ENCODE results near the gene ARHGAP30. TPM values are rescaled to one million over a fixed set of nuclear protein-coding genes. Genes with fewer than 3 reads are reported as not detected.

Gene ARHGAP30
- polyA plus RNA-seq, 1 donor (not counting 4 experiments of a cell fraction or from before 2014, with no cell fraction given): 0.16 TPM

GRCh38 chr1:161048949-161049722, 20.6 kb downstream of the ARHGAP30 start:
- no peak for DNase-seq (ENCODE audit: low read depth, low spot score)
- H2AFZ ChIP-seq (ENCODE audit: control insufficient read depth, low read length): no peak overlapping the region
- H3K4me2 ChIP-seq (ENCODE audit: control insufficient read depth, extremely low read depth, insufficient read depth, low read depth, low read length): no peak overlapping the region
- peaks cover 7% of the 10 kb centered on the region for H3K4me1 ChIP-seq (ENCODE audit: control insufficient read depth, extremely low read depth, insufficient read depth, low read length)
- TF ChIP-seq, protein P1, sequence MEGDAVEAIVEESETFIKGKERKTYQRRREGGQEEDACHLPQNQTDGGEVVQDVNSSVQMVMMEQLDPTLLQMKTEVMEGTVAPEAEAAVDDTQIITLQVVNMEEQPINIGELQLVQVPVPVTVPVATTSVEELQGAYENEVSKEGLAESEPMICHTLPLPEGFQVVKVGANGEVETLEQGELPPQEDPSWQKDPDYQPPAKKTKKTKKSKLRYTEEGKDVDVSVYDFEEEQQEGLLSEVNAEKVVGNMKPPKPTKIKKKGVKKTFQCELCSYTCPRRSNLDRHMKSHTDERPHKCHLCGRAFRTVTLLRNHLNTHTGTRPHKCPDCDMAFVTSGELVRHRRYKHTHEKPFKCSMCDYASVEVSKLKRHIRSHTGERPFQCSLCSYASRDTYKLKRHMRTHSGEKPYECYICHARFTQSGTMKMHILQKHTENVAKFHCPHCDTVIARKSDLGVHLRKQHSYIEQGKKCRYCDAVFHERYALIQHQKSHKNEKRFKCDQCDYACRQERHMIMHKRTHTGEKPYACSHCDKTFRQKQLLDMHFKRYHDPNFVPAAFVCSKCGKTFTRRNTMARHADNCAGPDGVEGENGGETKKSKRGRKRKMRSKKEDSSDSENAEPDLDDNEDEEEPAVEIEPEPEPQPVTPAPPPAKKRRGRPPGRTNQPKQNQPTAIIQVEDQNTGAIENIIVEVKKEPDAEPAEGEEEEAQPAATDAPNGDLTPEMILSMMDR (optimal IDR thresholded peaks at IDR 0.05 in 1 of 3, IDR thresholded peaks at IDR 0.05 in 1 of 3, conservative IDR thresholded peaks at IDR 0.05 in 1 of 3; ENCODE audit: extremely low read depth in 1 of 3, insufficient read depth in 2 of 3, low read length in 3 of 3): no peak
- no peak for TF ChIP-seq EZH2 (IDR thresholded peaks at IDR 0.05; ENCODE audit: low read length)
- FAIRE-seq: no peak
- no peaks in the 10 kb centered on the region for H3K9me1 ChIP-seq (ENCODE audit: control insufficient read depth, extremely low read depth, insufficient read depth, low read length)
- dilution Hi-C loops (cut with MboI; ENCODE audit: extremely low pct_ligation_motif_present, low sequenced_read_pairs): no loop called here
- H3K79me2 ChIP-seq (ENCODE audit: control insufficient read depth, insufficient read depth, low read length): peaks cover 12% of the 10 kb centered on the region
- H3K9ac ChIP-seq (ENCODE audit: control insufficient read depth, extremely low read depth, insufficient read depth, low read length): no peak overlapping the region
- H4K20me1 ChIP-seq (ENCODE audit: control insufficient read depth, extremely low read depth, insufficient read depth, low read length): no peaks in the 10 kb centered on the region
- no peaks in the 10 kb centered on the region for H3K36me3 ChIP-seq (ENCODE audit: control insufficient read depth in 2 of 2, extremely low read depth in 1 of 2, insufficient read depth in 2 of 2, low read length in 2 of 2)
- H3K27ac ChIP-seq (ENCODE audit: control insufficient read depth, insufficient read depth, low read length): no peak overlapping the region
- H3K27me3 ChIP-seq (ENCODE audit: control insufficient read depth, extremely low read depth, insufficient read depth, low read length): no peaks in the 10 kb centered on the region
- H3K4me3 ChIP-seq (ENCODE audit: control insufficient read depth in 2 of 3, extremely low read depth in 1 of 3, insufficient read depth in 2 of 3, low read depth in 1 of 3, low read length in 3 of 3): no peak overlapping the region
- H3K9me3 ChIP-seq (ENCODE audit: control insufficient read depth, low read depth, low read length): peaks cover 9% of the 10 kb centered on the region

GRCh38 chr1:161047436-161048420, 22.0 kb downstream of the ARHGAP30 start:
- no peak overlapping the region for H3K9ac ChIP-seq (ENCODE audit: control insufficient read depth, extremely low read depth, insufficient read depth, low read length)
- H3K4me3 ChIP-seq (ENCODE audit: control insufficient read depth in 2 of 3, extremely low read depth in 1 of 3, insufficient read depth in 2 of 3, low read depth in 1 of 3, low read length in 3 of 3): no peak overlapping the region
- no peaks in the 10 kb centered on the region for H3K27me3 ChIP-seq (ENCODE audit: control insufficient read depth, extremely low read depth, insufficient read depth, low read length)
- FAIRE-seq (no peak), DNase-seq (ENCODE audit: low read depth, low spot score) (no peak)
- H2AFZ ChIP-seq (ENCODE audit: control insufficient read depth, low read length): no peak overlapping the region
- peaks cover 7% of the 10 kb centered on the region for H3K4me1 ChIP-seq (ENCODE audit: control insufficient read depth, extremely low read depth, insufficient read depth, low read length)
- H3K4me2 ChIP-seq (ENCODE audit: control insufficient read depth, extremely low read depth, insufficient read depth, low read depth, low read length): no peak overlapping the region
- H3K27ac ChIP-seq (ENCODE audit: control insufficient read depth, insufficient read depth, low read length): no peak overlapping the region
- TF ChIP-seq EZH2 (IDR thresholded peaks at IDR 0.05; ENCODE audit: low read length): no peak
- TF ChIP-seq, protein P1 (optimal IDR thresholded peaks at IDR 0.05 in 1 of 3, IDR thresholded peaks at IDR 0.05 in 1 of 3, conservative IDR thresholded peaks at IDR 0.05 in 1 of 3; ENCODE audit: extremely low read depth in 1 of 3, insufficient read depth in 2 of 3, low read length in 3 of 3): no peak
- no peaks in the 10 kb centered on the region for H3K9me1 ChIP-seq (ENCODE audit: control insufficient read depth, extremely low read depth, insufficient read depth, low read length)
- H3K36me3 ChIP-seq (ENCODE audit: control insufficient read depth in 2 of 2, extremely low read depth in 1 of 2, insufficient read depth in 2 of 2, low read length in 2 of 2): peaks cover under 1 to 2% of the 10 kb centered on the region in 2 experiments
- peaks cover 13% of the 10 kb centered on the region for H3K79me2 ChIP-seq (ENCODE audit: control insufficient read depth, insufficient read depth, low read length)
- peaks cover 9% of the 10 kb centered on the region for H3K9me3 ChIP-seq (ENCODE audit: control insufficient read depth, low read depth, low read length)
- H4K20me1 ChIP-seq (ENCODE audit: control insufficient read depth, extremely low read depth, insufficient read depth, low read length): no peaks in the 10 kb centered on the region
- dilution Hi-C loops (cut with MboI; ENCODE audit: extremely low pct_ligation_motif_present, low sequenced_read_pairs): no loop called here

Data from keratinocyte (primary cell).